Ovary (tissue), 3 donors: ENCODE measurements around the gene RGS10.

ENCODE experiments used
- CTCF ChIP-seq, 3 donors: fragments of 450-650 bp in 2 of 3; fragments of 200-600 bp in 1 of 3; IDR thresholded peaks; one replicate each; pipeline versions ENCODE4 v1.5.1 to v1.8.0; 2016 to 2022; ENCODE audit warnings: antibody characterized with exemption in 3 of 3, mild to moderate bottlenecking in 1 of 3
- POLR2A ChIP-seq: fragments of 450-650 bp; IDR thresholded peaks from one replicate; pipeline ENCODE4 v1.6.1; 2017; ENCODE audit warnings: antibody characterized with exemption, mild to moderate bottlenecking, moderate library complexity
- donor health status: DM: no; HTN: no; CAD: no.

- TF ChIP-seq CTCF (IDR thresholded peaks at IDR 0.05) = no peak
- no peak for TF ChIP-seq POLR2A
Measured at GRCh38 chr10:119538632-119539358, 3.7 kb downstream of the RGS10 start.
